Upper lobe of left lung (tissue), 4 donors: Measurements from ENCODE around the gene CUBN.

Source experiments
- CTCF ChIP-seq, 6 experiments: fragments of 450-650 bp in 4 of 6; fragments of 200-600 bp in 2 of 6; sonication (generic) in 2 of 6; IDR thresholded peaks; one replicate each; pipeline ENCODE4 v1.5.1; 2016 to 2019; ENCODE audit warnings: antibody characterized with exemption in 6 of 6
- EP300 ChIP-seq, 4 donors: sonication (generic); formaldehyde crosslinking; IDR thresholded peaks; one replicate each; pipeline ENCODE4 v1.5.1; 2017; ENCODE audit warnings: antibody characterized with exemption in 4 of 4, control low read depth in 2 of 4
- POLR2A ChIP-seq, 4 donors: fragments of 450-650 bp; IDR thresholded peaks; one replicate each; pipeline ENCODE4 v1.5.1; 2016 to 2017; ENCODE audit warnings: antibody characterized with exemption in 4 of 4, mild to moderate bottlenecking in 2 of 4
- POLR2AphosphoS5 ChIP-seq, 2 donors: sonication (generic); formaldehyde crosslinking; IDR thresholded peaks; one replicate each; pipeline ENCODE4 v1.5.1; 2017; ENCODE audit warnings: antibody characterized with exemption in 2 of 2

GRCh38 chr10:16884497-16884896 is 245.1 kb downstream of the CUBN start:
- TF ChIP-seq CTCF (IDR thresholded peaks at IDR 0.05) = no peak
- TF ChIP-seq POLR2A (IDR thresholded peaks at IDR 0.05) = no peak
- TF ChIP-seq EP300 (IDR thresholded peaks at IDR 0.05) = no peak
- no peak for TF ChIP-seq POLR2AphosphoS5 (IDR thresholded peaks at IDR 0.05)
